HK-2 (cell line): Measurements from ENCODE around the gene BLM.
"Not testable (repeated sequence)": the region's sequence is repeated elsewhere in the genome, so short reads cannot be mapped to it uniquely, and the experiment has no call there.

Experiments used
- DNase-seq: peaks from one replicate; pipeline ENCODE4 v3.0.0-alpha.2; 2018; ENCODE audit not compliant: unreplicated experiment

Gene BLM

DNA sequence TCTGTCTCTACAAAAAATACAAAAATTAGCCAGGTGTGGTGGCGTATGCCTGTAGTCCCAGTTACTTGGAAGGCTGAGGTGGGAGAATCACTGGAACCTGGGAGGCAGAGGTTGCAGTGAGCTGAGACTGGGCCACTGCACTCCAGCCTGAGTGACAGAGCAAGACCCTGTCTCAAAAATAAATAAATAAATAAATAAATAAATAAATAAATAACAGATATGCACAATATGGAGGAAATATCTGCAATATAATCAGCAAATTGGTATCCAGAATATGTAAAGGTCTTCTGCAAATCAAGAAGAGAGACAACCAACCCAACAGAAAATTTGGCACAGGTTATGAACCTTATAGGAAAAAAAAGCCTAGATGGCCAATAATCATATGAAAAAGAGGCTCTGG lies 132.3 kb downstream of the BLM start:
- DNase-seq, result not testable (repeated sequence)

DNA sequence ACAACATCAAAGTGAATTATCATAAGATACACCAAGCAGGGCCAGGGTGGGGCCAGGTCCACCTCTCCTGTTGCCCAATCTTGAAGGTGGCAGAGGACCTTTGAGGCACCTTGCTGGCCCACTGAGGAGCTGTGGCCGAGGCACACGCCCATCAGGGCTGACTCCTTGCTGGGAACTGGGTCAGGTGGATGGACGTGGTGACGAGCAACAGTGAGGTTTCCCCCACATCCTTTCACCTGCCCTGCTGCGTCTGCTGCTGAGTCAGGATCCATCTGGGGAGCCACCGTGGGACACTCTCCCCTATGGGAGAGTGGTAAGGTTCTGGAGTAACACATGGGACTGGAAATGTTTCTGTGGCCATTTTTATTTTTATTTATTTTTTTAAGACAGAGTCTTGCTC lies 134.0 kb downstream of the BLM start:
- DNase-seq, result no peak

DNA sequence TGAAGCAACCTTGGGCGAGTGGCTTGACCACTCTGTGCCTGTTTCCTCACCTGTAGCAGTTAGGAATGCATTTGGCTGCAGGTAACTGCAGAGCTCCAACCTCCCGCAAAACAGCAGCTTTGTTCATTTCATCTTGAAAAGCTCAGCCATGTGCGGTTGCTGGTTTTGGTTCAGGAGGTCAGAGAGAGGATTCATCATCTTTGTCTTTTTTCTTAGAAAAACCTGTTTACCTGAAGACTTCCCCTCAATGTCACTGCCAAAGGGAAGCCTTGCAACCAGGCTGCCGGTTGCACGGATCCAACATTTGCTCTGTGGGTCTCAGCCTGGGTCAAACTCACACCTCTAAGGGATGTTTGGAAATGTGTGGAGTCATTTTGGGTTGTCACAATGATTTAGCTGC lies 134.8 kb downstream of the BLM start:
- no peak for DNase-seq

DNA sequence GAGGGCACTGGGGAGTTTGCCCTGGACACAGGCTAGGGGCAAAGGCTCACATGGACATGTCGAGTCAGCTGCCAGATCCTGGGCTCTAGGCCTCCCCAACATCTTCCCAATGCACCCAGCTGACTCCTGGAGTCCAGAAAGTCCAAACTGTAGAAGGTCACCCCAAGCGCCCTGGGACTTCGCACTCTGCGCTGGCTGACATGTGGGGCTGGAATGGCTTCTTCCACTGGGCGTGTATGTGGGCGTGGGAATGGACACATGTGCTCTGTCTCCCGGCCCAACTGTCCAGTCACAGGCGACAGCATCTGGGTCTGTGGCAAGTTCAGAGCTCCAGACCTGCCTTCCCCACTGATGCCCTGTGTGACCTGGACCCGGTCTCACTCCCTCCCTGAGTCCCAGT lies 138.0 kb downstream of the BLM start:
- no peak for DNase-seq

DNA sequence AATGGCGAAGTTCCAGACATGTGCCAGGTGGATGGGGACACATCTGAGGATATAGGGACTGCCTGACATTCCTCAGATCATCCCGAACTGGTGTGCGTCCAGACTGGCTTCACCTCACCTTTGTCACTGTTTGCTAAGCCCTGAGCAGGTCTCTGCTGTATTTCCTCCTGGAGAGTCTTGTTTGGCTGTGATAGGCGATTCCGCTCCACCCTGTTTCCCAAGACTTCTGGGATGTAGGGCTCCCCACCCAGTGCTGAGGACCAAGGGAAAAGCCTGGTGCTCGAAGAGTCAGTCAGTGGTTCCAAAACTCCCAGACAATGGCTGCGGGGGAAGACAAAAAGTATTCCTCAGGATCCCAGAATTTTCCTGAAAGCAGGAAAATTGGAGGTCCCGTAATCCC lies 140.2 kb downstream of the BLM start:
- no peak for DNase-seq

DNA sequence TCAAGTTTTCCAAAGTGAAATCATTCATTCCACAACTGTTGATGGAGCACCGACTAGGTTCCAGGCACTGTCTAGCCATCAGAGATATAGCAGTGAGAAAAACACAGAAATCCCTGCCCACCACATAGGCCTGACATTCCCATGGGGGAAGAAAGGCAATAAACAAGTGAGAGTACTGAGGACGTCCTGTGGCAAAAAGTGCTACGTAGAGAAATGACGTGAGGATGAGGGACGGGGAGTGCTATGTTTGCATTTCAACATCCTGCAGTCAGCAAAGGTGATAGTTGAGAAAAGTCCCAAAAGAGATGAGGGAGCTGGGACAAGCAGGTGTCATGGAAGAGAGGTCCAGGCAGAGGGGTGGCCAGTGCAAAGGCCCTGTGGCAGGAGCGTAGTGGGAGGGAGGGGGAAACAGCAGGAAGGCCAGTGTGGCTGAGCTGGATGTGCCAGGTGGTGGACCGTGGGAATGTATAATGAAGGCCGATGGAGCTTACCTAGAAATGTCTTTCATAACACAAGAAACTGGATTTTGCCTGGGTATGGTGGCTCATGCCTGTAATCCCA lies 140.8 kb downstream of the BLM start:
- DNase-seq, result no peak

DNA sequence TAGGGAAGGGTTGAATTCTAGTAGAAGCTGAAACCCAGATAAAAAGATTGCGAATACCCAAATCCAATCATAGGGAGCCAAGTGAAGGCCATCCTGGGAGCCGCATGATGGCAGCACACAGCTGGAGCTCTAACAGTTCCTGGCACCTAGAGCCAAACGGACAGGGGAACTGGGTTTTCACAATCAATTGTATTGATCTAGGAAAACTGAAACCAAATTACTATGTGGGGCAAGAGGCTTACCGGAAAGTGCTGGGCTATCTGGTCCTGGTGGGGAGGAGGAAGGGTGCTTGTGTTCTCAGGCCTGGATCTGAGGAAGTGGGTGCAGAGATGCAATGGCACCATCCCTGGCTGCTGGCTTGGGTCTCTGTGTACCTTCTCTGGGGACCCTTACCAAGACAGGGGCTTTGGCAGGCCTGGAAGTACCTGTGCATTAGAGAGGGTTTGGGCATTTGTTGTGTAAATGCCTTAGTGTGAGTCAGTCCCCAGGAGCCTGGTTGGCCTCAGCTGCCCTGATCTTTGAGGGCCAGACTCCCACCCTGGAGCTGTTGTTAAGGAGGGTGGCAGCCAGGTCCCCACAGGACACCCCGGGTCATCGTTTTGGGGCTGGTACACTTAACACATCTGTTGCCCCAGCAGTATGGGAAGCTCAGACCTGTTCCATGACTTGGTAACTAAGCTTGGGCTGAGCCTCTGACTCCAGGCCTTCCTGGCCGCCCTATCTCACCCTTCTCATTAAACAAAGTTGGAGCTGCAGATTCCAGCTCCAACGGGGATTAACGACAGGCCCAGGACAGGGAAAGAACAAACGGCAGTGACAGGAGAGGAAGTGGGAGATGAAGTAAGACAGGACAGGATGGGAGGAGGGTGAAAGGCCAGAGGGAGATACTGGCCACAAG lies 142.3 kb downstream of the BLM start:
- DNase-seq, result no peak

DNA sequence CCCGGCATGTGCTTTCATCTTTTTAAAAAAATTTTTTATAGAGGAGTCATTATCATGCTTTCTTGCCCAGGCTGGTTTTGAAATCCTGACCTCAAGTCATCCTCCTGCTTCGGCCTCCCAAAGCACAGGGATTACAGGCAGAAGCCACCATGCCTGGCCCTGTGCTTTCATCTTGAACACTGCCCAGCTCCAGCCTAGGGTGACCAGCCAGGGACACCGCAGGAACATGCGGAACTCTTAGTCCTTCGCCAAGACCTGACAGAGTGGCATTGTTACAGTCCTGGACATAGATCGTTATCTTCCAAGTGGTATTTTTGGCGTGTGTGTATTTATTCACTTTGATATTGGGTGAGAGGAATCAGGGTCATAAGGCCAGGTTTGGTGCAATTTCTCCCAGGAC lies 143.3 kb downstream of the BLM start:
- DNase-seq, result no peak

DNA sequence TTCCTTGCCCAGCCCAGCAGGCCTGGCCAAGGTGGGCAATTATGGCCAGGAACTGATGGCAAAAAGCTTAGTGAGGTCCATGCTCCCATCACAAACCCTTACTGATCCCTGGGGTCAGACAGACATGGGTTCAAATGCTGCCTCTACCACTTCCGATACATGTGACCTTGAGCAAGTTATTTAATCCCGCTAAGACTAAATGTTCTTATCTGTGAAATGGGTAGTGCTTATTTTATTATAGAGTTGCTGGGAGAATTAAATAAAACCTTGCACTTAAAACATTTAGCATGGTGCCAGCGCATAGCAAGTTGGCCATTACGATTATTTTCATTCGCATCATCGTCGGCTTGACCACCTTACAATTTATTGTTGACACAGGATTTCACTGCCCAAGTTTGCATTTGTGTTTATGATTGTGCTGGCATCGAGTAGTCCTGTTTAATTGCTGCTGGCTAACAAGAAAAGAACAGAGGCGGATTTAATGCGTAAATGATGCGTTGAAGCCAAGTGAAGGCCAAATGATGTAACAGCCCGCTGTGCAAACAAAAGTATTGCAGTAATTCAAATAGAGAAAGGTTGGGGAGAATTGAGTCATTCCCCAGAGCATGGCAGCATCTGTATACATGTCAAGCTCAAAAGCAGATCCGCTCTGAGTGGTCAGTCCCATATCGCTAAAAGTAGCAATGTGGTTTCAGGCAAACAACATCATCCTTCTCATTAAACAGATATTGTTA lies 144.0 kb downstream of the BLM start:
- DNase-seq, result no peak

DNA sequence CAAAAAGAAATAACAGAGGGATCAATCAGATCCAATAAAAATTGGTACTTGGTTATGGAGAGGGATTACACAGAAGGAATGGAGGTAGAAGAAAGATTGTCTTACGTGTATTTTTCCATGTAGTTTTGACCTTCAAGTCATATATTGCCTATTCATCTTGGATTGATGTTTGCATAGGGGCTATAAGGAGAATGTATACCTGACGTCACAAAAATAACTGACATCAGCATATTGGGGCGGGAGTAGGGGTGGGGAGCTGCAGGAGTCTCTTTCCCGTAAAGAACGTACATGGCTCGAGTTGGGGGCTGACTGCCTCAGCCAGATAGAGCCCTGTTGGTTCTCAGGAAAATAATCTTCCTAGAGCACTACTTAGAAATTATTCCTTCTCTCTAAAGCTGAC lies 145.3 kb downstream of the BLM start:
- DNase-seq, result no peak

DNA sequence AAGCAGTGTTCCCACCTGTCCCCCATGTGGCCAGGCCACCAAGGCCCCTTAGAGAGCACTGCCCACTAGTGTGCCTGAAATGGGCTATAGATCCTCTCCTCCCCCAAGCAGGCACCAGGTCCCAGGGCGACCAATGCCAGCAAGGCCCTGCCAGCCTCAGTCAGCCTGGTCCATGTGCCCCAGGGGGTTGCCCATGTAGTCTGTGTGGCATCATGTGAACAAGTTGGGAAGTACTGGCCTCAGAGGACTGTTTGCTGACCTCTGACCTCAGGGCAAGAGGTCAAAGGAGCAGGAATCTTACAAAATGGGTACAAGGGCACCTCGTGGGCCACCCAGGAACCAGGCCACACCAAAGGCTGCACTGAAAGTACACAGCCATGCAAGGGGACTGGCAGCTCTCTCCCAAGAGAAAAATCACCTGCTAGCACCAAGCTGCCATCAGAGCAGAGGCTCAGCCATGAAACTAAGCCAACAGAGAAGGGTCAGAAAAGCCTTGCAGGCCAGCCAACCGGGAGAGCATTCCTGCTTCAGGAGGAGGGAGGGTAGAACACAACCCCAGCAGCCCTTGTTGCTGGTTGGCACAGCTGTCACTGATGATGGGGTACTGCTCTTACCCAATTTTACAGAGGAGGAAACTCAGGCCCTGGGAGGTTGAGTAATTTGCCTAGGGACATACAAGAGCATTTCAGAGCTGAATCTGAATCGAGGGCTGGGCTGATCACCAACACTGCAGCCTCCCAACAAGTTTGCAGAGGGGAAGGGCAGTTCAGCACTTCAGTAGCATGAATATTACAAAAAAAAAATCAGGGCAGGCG lies 146.0 kb downstream of the BLM start:
- no peak for DNase-seq

DNA sequence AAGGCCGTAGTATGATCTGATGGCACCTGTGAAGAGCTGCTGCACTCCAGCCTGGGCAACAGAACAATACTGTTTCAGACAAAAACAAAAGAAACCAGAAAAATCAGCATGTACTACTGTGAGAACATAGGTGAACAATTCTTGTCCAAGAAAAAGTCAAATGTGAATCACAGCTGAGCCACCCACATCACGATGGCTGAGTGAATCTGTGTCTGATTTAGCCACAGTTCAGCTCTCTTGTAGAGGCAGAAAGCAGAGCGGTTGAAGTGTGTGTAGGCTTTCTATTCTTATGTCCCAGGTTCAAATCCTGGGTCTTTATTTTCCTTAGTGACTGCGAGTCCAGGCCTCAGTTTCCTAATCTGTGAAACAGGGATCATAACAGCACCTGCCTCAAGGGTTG lies 146.8 kb downstream of the BLM start:
- DNase-seq, result no peak

DNA sequence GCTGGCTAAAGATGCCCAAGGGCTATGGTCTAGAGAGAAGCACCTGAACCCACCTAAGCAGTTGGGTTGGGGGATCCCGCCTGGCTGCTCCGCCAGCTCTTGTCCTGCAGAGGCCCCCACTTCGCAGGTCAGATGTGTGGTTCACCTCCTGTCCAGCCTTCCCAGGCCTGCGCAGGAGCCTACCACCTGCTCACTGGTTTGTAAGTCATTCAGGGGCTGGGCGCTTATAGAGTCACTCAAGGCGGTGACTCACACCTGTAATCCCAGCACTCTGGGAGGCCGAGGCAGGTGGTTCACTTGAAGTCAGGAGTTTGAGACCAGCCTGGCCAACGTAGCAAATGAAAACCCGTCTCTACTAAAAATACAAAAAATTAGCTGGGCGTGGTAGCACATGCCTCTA lies 147.4 kb downstream of the BLM start:
- DNase-seq, result no peak

DNA sequence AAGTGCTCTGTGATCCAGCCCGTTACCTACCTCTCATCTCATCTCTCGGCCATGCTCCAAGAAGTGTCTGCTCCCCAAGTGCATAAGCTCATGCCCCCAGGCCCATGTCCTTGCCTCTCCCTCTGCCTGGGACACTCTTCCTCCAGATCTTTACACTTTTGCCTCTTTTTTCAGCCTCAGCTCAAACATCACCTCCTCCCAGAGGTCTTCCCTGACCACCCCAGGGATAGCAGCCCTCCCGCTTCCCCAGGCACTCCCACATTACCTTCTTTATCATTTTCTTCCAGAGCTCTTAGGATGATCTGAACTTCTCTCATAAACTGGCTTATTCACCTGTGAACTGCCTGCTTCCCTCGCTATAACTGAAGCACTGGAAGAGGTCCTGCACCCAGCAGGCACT lies 148.6 kb downstream of the BLM start:
- no peak for DNase-seq
